SKM-1 treated with dmso at 0.1 percent for 144 hours (cell line): ENCODE data around the gene LSAMP.
"Not testable (repeated sequence)": the region's sequence is repeated elsewhere in the genome, so short reads cannot be mapped to it uniquely, and the experiment has no call there.

Experiments
- DNase-seq: peaks from one replicate; lab custom pipeline; 2025; ENCODE audit not compliant: unreplicated experiment; lab: John Stamatoyannopoulos, UW

The LSAMP gene

DNA sequence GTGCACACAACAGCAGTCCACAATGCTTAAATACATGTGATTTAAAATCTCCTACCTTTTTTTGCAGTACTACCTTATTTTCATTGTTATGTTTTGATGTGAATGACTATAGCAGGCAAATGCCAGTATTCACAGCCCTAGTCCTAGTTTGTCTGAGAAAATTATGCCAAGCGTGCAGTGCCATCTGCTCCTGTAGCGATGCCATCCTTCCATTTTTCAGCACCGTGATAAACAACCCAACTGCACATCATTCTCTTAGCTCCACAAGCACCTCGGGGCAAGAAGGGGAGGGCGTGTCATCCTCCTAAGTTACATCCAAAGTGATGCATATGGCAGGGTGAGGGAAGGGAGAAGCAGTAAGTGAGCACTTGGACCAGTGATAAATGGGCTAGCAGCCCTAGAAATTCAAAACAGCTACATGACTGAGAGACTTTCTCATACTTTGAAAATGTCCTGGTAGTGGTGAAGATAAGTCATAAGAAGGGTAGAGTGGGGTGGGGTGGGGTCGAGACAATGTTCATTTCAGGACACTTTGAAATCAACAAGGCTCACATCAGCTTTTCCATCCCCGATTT lies 198.8 kb downstream of the LSAMP start:
- DNase-seq = no peak

DNA sequence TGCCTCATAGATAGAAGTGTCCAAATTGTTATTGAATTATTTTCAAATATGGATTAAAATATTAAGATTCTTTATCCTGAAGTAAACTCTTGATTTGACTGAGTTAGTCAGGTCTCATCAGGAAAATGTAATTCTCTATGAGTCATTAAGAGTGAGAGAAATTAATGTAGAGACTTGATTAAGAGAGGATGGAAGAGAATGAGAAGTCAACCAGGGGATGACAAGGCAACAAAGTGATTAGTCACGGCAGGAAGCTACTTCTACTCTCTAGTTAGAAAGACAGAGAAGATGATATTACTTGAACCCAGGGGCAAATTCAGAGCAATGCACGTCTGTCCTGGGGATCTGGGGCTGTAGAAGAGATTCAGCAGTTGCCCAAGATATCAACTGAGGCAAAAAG lies 202.5 kb downstream of the LSAMP start:
- DNase-seq = no peak

DNA sequence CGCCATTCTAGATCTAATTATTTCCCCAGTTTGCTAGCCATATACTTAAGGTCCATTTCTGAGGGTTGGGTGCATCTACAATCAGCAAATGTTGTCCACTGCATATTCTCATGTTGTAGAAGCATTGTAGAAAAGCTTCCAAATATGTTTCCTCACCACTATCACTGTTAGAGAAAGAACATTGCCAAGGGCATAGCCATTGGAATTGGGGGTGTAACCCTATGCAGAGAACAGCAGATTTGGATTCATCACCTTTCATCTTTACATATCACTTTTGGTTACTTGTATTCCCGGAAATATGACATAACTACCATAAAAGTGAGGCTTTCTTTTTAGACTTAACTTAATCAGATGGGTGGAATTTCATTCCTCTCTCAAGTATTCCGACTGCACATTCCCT lies 203.6 kb downstream of the LSAMP start:
- no peak for DNase-seq

DNA sequence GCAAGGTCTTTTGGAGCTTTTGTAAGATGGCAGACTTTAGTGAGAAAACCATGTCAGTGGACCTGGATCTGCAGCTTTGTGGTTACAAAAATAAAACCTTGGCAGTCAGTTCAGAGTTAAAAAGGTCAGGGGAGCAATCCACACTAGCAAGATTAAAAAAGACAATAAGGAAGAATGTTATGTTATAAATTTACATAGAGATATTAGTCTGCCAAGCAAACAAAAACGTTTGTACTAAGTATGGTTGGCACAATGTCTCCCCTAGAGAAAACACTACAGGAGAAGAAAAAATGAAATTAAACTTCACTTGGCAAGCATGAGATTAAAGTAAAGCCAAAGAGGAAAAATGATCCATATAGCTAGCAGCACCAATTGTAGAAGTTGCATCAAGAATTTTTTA lies 205.0 kb downstream of the LSAMP start:
- DNase-seq = no peak

DNA sequence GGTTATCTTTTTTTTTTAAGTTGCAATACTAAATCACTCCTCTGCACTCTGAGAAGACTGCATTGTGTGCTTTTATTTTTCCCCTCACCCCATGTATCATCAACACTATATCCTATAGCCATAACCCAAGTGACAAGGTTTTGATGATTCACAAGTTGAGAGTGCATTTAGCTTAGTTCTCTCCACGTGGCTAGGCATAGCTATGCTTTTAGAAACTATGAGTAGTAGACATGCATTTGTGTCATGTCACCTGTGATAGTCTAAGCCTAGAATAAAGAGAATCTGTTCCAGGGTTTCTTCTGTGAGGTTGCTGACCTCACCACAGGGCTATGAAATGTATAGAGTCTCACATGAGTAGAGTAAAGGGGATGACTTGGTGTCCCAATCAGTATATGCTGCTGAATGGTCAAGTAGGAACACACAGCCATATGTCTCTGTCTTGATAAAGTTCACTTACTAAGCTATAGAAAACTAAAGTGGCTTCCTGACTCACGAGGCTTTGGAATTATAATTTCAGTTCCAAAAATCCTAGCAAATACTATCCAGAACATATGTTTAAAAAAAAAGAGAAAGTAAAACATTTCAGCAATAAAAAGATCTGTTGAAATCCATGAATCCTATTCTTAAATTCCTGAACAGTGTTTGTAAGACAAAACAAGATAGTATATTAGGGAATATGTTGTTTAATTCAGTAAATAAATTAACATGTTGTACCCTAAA lies 206.3 kb downstream of the LSAMP start:
- DNase-seq = no peak

DNA sequence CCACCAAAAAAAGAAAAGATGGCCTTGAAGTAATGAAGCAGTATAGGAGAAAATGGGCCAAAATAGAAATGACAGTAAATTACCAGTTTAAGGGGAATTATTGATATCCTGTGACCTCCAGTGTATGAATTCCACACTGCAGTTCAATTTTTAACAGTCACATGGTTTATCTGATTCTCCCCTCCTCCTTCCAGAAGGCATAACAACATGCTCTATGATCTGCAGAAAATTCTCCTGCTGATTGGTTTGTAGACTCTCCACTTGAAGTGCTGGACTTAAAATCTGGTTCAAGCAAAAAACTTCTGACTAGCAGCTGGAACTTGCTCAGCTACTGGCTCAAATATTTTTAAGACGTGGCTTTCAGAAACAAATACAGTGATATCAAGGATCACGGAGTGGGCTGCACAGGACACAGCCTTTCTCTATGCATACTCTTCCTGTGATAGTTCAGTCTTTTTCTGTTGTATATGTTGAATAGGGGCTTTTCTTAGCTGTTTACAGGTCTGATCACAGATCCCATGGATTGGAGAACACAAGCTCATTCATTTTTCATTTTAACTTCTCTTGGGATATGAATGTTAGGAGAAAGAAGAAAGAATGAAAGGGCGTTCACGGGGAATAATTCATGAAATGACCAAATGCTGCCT lies 211.5 kb downstream of the LSAMP start:
- no peak for DNase-seq

DNA sequence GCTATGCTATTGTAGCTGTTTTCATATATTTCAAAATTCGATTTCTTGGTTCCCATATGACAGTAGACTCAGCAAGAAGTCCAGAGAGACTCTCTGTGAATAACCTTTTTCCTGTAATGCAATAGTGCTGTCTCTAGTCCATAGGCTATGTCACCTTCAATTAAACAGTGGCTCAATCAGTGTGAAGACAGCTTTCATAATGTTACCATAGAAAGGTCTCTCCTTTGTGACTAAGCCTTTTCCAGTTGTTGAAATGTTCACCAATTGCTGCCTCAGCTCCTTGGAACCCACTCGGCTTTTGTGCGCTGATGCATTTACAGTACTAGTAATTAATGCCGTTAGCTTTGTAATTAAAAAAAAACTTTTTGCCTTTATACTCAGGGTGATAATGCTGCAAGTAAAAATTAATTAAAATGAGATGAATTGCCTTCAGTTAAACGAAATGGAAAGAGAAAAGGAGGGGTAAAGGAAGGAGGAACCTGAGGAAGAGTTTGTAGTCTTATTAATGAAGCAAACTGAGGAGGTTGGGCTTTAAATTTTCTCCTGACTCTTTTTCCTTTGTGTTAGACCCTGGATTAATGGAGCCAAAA lies 214.8 kb downstream of the LSAMP start:
- no peak for DNase-seq

DNA sequence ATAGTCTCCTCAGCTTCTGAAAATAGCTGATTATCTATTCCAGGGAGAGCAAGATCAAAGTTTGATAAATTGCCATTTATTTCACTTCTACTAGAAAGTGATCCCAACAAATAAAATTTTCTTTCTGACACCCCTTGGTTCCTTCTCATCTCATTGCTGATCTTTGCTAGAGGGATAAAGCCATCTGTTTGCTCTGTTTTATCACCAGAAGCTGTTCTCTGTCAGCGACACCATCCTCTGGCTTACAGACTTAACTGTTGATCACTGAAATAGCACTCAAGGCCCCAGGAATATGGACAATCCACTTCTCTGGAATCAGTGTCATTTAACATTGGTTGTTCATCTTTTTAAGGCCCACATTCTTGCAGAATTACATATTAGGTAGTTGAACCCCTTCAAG lies 219.0 kb downstream of the LSAMP start:
- DNase-seq = no peak

DNA sequence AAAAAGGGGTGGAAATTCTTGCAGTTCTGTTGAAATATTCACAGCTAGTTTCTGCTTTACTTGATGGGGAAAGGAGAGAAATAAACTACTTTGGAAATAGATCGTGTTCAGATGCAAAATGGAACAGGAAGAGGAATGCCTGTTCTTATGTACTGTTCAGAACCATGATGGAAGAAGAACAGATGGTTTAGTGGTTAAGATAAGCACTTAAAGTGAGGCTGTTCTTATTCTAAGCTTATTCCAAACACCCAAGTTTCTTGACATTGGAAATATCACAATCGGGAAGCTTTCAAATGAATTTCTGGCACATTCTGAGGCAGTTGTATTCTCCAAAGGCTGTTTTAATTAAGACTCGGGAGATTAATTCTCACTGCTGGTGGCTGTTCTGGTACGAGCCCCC lies 228.5 kb downstream of the LSAMP start:
- no peak for DNase-seq

DNA sequence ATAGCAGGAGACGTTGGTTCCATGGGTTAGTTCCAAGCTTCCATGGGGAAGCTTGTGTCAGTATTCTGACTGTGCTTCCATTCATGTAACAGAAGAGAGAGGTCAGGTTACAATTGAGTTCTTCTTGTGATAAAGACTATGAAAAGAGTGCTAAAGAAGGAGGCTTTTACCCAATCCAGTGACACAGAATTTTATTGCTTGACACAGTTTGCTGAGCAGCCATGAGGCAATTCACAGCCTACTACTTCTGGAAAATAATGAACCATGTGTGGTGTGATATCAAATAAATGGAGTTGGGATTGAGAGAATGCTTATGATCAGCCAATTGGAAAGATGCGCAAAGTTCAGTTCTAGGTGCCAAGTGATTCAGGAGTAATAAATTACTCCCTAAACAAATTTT lies 233.4 kb downstream of the LSAMP start:
- no peak for DNase-seq

DNA sequence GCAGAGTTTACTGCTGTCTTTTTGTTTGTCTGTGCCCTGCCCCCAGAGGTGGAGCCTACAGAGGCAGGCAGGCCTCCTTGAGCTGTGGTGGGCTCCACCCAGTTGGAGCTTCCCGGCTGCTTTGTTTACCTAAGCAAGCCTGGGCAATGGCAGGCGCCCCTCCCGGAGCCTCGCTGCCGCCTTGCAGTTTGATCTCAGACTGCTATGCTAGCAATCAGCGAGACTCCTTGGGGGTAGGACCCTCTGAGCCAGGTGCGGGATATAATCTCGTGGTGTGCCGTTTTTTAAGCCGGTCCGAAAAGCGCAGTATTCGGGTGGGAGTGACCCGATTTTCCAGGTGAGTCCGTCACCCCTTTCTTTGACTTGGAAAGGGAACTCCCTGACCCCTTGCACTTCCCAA lies 236.5 kb downstream of the LSAMP start:
- DNase-seq = not testable (repeated sequence)

DNA sequence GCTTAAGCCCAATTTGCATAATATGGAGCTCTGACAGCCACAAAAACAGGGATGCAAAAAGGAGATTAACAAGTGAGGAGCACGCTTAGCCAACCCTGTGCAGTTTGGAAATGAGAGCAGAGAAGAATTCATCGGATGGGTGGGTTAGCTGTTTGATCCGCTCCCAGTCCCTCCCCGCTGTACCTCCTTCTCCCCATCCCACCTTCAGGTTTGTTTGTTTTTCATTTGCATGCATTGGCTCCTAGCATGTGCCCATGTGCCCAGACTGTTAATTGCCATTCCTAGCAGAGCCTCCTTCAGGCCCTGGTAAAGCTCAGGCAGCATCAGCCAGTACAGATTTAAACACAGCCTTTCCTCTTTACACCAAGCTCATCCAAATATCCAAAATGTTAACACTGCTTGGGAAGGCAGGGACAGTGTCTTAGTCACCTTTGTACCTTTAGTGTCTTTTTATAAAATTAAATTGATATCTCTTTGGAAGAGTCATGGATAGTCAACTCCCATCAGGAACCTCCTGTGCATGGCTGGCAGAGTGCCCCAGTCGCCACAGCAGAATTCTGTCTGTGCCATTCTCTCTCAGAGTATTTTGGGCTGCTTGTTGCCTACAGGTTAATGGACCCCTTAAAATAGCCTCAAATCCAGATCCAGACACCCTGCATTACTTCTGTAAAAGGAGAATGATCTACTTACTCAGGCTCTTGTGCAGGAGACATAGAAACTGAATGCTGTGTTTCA lies 244.2 kb downstream of the LSAMP start:
- no peak for DNase-seq

DNA sequence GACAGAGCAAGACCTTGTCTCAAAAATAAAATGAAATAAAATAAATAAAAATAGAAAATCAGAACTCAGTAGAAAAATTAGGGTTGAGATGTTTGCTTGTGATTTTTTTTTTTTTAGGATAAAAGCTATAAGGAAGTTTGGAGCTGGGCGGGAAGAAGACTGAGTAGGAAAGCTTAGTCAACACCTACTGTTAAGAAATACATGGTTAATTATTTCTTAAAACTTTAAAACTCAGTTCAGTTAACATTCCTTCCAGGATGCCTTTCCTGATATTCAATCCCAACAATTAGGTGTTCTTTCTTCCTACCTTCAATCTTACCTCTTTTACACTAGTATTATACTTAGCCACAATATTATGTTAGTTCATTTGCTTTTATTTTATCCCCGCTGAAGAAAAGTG lies 246.2 kb downstream of the LSAMP start:
- DNase-seq = no peak

DNA sequence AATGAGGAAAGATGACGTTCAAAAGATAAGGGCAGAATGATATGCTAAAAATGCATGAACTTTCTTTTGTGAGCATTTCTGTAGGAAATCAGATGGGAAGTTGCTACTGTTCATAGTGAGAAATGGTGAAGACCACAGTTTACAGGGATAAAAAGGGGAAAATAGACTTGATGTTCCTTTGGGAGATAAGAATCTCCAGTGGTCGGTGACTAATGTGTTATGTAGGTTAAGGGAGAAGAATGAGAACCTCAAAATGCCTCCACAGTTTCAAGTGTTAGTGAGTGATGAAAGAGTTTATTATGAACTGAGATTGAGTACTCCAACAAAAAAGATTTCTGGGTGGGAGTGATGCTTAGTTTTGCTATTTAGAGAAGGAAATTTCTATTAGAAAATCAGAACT lies 247.2 kb downstream of the LSAMP start:
- DNase-seq = no peak

DNA sequence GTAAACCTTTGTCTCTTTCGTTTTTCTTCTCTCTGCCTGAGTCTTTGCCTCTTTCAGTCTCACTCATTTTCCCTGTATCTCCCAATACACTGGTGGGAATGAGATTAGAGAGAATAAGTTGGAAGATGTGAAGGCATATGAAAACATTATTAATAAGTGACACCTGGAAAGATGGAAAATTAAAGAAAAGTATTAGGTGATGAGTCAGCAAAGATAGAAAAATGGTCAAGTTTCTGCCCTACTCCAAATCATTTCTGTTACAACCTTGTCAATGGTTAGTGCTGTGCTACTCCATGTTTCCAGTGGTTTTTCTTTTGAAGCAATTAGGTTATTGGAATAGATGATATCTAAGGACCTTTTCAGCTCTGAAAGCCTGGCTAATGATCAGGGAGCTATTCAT lies 252.8 kb downstream of the LSAMP start:
- DNase-seq = no peak

DNA sequence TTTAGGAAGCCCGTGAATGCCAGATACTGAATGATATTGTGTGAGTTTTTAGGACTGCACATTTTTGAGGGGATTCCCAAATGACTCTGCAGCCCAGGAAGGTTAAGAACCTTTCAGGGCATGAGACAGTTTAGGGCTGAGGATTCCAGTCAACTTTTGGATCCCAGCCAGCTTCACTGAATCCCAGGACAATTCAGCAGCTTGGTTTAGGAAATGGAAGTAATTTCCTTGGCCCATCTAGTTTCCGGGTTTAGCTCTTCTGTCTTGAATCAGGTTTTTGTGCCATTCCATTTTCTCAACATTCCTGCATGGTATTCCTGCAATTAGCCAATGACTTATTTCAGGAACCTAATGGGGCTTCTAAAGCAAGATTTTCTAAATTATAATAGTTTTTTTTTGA lies 253.9 kb downstream of the LSAMP start:
- no peak for DNase-seq

DNA sequence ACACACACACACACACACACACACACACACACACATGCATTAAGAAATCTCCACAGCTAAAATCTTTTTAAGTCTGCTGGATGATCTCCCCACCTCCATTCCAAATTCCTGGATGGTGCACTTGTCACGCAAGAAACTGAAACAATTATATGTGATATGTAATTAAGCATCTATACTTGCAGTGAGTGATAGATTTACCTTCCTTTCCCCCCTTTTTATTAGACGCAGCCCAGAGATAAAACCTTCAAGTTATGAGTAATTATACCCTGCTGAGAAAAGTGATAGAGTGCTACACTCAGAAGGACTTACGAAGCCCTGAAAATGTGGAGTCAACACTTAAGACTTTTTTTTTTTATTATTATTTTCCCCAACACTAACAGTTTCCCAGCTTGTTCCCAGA lies 255.2 kb downstream of the LSAMP start:
- no peak for DNase-seq

DNA sequence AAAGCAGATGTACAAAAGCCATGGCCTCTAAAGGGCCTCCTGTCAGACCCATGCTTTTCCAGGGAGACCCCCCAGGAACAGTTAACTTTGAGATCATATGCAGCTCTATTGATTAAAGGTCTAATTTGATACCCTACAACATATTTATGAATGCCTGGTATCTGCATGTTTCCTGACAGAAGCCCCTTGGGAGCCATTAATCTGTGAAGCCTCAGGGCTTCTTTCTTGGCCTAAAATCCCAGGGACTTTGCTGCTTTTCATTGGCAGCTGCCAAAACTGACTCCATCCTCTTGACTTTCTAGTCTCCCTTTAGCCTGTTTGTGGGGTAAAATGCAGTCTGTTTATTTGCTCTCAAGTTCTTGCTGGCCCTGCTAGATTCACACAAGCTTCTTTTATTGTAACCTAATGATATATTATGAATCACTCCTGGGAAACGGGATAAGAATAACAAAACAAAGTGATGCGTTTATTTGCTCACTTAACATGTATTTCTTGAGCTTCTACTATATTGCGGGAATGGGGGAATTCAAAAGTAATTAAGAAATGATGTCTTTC lies 257.0 kb downstream of the LSAMP start:
- no peak for DNase-seq

DNA sequence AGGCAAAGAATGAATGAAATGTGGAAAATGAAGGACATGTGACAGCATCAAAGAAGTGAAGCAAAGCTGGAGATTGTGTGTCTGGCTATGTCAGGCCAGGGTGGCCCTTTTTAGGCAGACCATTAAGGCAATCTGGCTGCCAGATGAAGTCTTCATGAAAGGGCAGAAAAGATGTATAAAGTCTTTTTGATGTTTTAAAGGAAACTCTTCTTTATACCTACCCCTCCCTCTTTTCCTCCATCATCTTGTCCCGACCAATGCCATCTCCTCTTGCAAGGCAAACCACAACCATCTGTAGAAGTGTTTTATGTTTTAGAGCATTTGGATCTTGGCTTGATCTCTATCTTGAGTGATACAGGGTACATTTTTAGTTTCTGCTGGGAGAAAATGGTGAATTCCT lies 259.2 kb downstream of the LSAMP start:
- no peak for DNase-seq

DNA sequence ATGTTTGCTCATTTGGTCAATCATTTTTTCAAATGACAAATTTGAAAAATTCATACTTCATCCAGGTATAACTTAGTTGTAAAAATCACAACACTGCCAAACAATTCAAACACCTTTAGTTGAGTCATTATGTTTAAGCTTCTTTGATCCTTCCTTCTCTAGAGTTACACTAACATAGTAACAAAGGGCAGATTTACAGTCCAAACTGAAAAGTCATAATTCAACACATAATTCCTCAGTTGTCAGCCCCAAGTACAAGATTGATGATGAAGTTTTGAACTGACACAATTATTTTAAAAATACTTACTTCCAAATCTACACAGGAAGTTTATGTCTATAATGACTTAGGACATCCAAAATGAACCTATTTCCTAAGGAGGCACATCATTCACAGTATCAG lies 264.1 kb downstream of the LSAMP start:
- no peak for DNase-seq

DNA sequence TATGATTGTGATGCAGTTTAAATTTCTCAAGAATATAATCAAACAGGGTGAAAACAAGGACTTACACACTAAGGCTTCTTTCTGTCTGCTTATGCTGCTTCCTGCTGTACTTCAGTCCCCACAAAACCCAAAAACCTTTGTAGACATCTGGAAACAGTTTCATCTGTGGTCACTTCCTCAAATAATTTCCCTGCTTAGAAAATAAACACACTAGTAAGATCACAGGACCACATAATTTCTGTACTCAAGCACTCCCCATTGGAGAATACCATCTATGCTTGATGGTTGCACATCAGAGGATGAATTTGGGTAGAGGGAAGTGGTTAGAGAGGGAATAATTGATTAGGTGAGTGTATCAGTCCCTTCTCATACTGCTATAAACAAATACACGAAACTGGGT lies 266.2 kb downstream of the LSAMP start:
- no peak for DNase-seq
